GM19395 (cell line): ENCODE measurements around the gene XKR3.
A peak's percentile ranks its signal among the peaks of the same experiment; 100 is the strongest.
"Not testable (repeated sequence)": the region's sequence is repeated elsewhere in the genome, so short reads cannot be mapped to it uniquely, and the experiment has no call there.

Source experiments
- ATAC-seq: cut with Tn5 transposase; IDR thresholded peaks from one replicate; pipeline ENCODE4 v1.9.1; 2021; ENCODE audit warnings: mild to moderate bottlenecking, moderate library complexity; ENCODE audit not compliant: unreplicated experiment

The XKR3 gene

GRCh38 chr22:16824716-16825687 is at the start of gene XKR3:
Gene XKR3, minus strand, starts transcription at chr22:16825411. Its CDS starts 17,338 bp downstream, at chr22:16808073.
- ATAC-seq: peak; percentile 82

- not testable (repeated sequence) for ATAC-seq
Measured at GRCh38 chr22:16869640-16870039, 44.4 kb upstream of the XKR3 start.

GRCh38 chr22:16866167-16866566 is 41.0 kb upstream of the XKR3 start:
- ATAC-seq: no peak

- ATAC-seq: not testable (repeated sequence)
Measured at GRCh38 chr22:16856851-16857250, 31.6 kb upstream of the XKR3 start.

GRCh38 chr22:16854631-16855030 is 29.4 kb upstream of the XKR3 start:
- no peak for ATAC-seq

- not testable (repeated sequence) for ATAC-seq
Measured at GRCh38 chr22:16851268-16851996, 26.2 kb upstream of the XKR3 start.

GRCh38 chr22:16847271-16847670 is 22.1 kb upstream of the XKR3 start:
- no peak for ATAC-seq

- no peak for ATAC-seq
Measured at GRCh38 chr22:16845881-16846280, 20.7 kb upstream of the XKR3 start.

GRCh38 chr22:16845465-16845864 is 20.3 kb upstream of the XKR3 start:
- no peak for ATAC-seq

- no peak for ATAC-seq
Measured at GRCh38 chr22:16844529-16844928, 19.3 kb upstream of the XKR3 start.

GRCh38 chr22:16838073-16838472 is 12.9 kb upstream of the XKR3 start:
- ATAC-seq: no peak

GRCh38 chr22:16834971-16835370 is 9.8 kb upstream of the XKR3 start:
- no peak for ATAC-seq

GRCh38 chr22:16831257-16831656 is 6.0 kb upstream of the XKR3 start:
- ATAC-seq: no peak

- ATAC-seq: no peak
Measured at GRCh38 chr22:16829985-16830384, 4.8 kb upstream of the XKR3 start.

- no peak for ATAC-seq
Measured at GRCh38 chr22:16828876-16829275, 3.7 kb upstream of the XKR3 start.

GRCh38 chr22:16827506-16827905 is 2.3 kb upstream of the XKR3 start:
- ATAC-seq: no peak

- no peak for ATAC-seq
Measured at GRCh38 chr22:16819249-16819648, 6.0 kb downstream of the XKR3 start.

- no peak for ATAC-seq
Measured at GRCh38 chr22:16818538-16818937, 6.7 kb downstream of the XKR3 start.

GRCh38 chr22:16815073-16815472 is 10.1 kb downstream of the XKR3 start:
- no peak for ATAC-seq

- no peak for ATAC-seq
Measured at GRCh38 chr22:16810188-16810802, 14.9 kb downstream of the XKR3 start.

- no peak for ATAC-seq
Measured at GRCh38 chr22:16808744-16809143, 16.5 kb downstream of the XKR3 start.
